ENCODE data around the gene KIF19.
"Not testable (repeated sequence)": the region's sequence is repeated elsewhere in the genome, so short reads cannot be mapped to it uniquely, and the experiment has no call there.

Gene KIF19

DNA sequence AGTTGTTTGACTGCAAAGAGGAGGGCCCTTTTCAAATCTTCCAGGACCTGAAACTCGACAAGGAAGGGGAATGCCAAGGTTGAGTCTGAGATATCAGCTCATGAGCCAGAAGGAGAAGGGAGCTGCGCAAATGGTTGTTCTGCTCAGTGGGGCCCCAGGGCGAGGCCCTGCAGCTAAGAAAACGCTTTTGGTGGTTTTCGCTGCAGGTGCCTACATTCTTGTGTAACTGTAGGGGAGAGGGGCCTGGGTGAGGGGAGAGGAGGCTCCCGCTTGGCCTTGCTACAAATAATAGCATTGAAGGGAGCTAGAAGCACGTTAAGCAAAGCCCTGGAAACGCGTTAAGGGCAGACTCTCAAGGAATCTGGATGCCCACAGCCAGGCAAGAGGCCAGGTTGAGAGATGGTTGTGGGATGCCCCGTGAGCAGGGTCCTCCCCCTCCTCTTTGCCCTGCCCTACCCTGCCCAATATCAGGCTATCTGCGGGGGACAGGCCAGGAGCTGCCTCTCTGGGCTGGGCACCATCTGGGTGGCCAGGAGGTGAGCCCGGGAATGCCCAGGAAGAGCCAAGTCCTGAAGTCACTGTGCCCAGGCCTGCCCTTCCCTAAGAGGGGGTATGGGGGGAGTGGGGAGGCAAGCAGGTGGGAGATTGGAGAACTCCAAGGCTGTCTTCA, 63.2 kb downstream of the KIF19 start:
- DNase-seq (ENCODE audit: low spot score) = no peak
- FAIRE-seq = no peak

DNA sequence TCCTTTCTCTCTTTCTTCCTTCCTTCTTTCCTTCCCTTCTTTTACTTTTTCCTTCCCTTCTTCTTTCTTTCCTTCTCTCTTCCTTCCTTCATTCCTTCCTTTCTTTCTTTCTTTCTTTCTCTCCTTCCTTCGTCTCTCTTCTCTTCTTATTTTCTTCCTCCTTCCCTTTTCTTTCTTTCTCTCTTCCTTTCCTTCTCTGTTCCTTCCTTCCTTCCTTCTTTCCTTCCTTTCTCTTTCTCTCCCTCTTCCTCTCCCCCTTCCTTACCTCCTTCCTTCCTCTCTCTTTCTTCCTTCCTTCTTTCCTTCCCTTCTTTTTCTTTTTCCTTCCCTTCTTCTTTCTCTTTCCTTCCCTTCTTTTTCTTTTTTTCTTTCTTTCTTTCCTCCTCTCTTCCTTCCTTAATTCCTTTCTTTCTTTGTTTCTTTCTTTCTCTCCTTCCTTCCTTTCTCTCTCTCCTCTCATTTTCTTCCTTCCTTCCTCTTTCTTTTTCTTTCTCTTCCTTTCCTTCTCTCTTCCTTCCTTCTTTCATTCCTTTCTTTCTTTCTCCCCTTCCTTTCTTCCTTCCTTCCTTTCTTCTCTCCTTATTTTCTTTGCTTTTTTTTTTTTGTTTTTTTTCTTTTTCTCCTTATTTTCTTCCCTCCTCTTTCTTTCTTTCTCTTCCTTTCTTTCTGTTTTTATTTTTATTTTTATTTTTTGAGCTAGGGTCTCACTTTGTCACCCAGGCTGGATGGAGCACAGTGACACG, 64.1 kb downstream of the KIF19 start:
- DNase-seq (ENCODE audit: low spot score) = no peak
- no peak for FAIRE-seq

DNA sequence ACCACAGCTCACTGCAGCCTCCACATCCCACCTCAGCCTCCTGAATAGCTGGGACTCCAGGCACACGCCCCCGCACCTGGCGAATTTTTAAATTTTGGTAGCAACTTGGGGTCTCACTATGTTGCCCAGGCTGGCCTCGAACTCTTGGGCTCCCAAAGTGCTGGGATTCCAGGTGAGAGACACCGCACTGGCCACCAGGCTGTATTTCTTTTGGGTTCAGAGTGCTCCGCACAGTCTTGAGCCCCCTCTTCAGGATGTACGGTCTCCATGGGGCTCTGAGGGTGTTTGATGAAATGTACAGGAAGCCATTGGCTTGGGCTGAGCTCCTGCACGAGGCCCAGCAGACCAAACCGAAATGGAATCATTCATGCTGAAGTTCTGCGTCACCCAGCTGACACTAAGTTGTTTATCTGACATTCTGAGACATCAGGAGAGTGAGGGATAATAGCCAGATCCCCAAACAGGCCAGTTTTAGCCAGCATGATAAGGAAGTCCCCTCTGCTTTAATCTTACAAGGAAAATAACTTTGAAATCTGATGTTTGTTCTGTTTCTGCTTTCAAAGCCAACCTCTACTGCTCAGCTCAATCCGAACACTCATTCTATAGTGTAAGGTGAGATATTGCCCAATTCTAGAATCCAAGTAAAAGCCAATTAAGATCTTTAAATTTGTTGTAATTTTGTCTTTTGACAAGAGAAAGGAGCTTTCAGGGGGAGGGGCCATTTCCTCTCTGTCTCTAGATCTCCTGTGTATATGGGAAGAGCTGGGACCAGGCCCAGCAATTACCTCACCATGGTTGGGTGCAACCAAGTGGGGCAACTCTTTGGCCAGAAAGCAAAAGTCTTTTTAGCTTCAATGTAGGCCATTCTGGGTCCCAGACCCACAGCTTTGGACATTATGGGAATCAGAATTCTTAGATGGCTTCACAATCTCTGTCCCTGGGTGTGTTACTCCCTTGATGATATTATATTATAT, 64.9 kb downstream of the KIF19 start:
- DNase-seq (ENCODE audit: low spot score) (no peak), FAIRE-seq (no peak)

DNA sequence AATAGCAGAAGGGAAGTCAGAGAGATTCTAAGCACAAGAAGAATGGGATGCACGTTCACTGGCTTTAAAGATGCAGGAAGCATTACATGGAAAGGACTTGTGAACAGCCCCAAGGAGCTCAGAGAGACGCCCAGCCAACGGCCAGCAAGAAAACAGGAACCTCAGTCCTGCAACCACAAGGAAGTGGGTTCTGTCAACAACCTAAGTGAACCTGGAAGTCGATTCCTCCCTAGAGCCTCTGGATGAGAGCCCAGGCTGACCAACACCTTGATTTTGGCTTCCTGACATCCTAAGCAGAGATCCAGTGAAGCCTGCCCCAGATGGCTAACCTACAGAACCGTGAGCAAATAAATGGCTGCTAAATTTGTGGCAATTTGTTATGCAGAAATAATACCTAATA, 65.7 kb downstream of the KIF19 start:
- FAIRE-seq (no peak), DNase-seq (ENCODE audit: low spot score) (no peak)

DNA sequence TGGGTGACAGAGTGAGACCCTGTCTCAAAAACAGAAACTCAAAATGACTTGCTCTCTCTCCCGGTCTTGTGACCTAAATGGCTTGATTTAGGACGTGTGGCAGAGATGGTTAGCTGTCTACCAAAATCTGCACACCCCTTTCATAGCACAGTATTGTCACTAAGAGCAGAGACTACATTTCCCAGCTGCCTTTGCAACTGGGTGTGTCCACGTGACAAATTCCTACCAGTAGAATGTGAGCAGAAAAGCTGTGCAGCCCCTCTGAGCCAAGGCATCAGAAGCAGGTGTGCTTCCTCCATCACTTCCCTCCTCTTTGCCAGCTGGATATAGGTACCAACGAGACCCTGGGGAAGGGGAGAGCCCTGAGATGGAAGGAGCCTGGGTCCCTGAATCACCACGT, 66.8 kb downstream of the KIF19 start:
- no peak for DNase-seq (ENCODE audit: low spot score)
- peak; percentile 67 for FAIRE-seq

DNA sequence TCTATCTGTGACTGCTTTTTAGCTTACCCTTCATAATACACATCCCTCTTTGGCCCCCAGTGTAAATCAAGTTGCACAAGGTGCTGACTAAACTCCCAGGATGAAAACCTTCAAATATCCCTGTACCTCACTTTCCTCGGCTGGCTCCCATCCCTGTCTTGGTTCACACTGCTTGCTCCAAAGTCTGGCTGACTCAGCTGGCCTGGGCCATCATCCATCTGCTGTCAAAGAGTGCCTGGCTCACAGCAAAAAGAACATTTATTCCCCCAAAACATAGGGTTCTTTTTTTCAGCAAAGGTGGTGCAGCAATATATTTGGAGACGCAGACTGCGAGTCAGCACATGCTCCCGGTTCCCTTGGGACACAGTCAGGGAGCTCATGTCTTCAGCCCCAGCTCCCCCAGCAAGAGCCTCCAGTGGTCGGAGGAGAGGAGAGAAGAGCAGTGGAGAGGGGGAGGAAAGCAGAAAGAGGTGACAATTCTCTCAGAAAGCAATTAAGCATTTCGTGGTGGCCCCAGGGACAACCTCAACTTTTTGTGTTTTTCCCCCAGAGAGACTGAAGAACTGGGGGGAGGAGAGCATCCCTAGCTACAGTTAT, 67.4 kb downstream of the KIF19 start:
- no peak for FAIRE-seq
- no peak for DNase-seq (ENCODE audit: low spot score)

DNA sequence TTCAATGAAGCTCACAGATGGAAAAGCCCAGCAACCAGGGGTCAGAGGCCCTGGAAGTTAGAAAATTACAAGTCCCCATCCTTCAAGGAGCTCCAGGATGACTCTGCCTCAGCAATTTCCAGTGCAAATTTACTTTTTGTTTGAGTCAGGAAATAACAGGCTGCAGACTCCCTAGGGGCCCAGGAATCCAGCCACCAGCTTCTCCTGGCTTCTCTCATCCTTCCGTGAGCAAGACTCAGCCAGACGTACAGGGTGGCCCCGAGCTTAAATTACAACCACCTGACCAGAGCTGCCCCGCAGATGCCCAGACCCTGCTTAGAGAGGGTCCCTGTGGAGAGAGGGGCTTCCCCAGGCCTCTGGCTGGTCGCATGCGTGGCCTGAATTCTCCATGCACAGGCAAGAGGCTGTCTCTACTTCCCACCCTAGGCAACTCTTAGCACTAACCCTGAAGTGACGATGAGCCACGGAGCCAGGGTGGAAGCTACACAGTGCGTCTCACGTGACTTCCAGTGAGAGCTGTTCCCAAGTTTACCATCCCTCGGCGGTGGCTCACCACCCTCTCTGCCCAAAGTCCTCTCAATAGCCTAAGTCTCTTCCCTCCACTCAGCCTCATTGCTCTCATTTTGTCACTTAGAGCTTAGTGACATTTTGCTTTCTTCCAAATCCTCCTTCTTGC, 68.4 kb downstream of the KIF19 start:
- FAIRE-seq = no peak

DNA sequence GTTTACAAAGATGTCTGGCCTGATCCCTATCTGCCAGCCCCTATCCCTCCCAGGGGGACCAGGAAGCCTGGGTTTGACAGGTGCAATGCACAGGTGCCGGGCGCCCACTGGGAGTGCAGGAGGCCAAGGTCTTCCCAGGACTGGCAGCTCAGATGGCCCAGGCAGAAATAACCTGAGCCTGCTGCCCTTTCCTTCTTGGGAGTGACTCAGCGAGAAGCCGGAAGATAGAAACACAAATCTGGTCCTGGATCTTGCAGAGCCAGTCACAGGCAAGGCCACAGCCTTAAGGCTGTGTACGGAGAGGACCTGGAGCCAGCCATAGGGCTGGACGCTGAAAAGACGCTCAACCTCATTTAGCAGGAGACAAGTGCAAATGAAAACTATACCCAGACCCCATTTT, 69.0 kb downstream of the KIF19 start:
- DNase-seq (ENCODE audit: low spot score) (no peak), FAIRE-seq (no peak)

More for the DNA sequence above, 68.4 kb downstream of the KIF19 start:
- no peak for DNase-seq (ENCODE audit: low spot score)

DNA sequence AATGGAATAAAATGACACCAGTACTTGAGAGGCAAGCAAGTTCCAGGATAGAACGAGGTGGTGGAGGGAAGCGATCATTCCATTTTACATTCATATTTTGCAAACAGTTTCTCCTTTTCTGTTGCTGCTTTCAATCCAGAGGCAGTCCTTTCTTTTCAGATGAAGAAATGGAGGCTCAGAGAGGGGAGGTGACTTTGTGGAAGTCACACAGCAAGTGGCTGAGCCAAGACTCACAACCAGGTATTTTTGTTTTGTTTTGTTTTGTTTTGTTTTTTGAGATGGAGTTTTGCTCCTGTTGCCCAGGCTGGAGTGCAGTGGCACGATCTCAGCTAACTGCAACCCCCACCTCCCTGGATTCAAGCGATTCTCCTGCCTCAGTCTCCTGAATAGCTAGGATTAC, 70.5 kb downstream of the KIF19 start:
- FAIRE-seq (no peak), DNase-seq (ENCODE audit: low spot score) (no peak)

DNA sequence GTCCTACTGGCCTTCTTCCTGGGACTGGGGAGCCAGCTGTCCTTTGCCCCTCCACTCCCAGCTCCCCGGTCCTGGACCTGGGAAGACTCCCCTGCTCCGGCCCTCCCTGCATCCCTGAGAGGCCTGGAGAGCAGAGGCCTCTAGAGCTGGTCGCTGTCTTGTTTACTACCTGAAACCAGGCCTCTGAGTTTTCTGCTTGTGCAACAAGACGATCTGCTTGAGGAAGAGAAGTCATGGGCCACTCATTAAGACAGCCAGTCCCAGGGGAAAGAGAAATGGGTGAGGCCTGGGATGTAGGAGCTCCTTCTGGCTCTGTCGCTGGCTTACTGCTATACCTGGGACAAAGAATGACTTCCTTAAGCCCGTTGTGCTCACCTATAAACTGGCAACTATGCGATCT, 76.0 kb downstream of the KIF19 start:
- no peak for FAIRE-seq
- DNase-seq (ENCODE audit: low spot score) = no peak

DNA sequence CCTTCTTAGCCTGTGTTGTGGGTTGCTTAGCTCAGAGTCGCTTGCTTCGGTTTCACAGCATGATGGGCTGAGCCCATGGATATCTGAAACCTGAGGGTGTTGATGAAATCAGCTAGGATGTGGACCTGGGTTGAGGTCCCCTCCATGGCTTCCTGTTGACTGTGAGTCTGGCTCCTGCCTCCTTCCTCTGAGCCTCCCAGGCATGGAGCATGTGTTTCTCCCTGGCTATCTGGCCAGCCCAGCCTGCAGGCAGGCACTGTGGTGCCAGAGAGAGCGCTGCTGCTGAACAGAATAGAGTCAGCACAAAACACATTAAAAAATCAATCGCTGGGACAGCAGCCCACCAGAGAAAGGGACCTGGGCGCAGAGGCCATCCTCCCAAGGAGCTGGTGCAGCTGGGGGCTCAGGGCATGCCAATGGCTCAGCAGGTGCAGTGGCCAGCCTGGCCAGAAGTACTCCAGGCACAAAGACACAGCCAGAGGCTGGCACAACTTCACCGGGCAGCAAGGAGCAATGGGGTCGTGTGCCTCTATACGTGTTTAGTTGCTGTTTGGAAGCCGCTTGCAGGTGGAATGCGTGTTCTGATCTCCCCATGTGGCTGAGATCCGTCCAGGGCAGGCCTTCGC, 77.6 kb downstream of the KIF19 start:
- DNase-seq (ENCODE audit: low spot score) (no peak), FAIRE-seq (no peak)

DNA sequence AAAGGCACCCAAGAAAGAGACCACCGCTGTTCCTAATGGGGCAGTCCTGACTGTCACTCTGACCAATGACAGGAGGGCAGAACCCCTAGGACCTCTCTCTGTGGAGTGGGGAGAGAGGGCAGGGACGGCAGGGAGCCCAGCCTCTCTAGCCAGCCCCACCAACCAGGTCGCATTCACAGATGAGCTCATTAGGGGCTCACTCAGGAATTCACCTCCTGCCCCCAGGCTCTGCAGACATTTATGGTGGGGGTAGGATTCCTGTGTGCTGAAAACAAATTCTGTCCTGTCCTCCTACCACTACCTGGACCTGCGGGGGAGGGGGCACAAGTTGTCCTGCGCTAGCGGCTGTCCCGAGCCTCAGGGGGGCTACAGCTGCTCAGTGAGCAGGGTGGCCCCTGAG, 78.2 kb downstream of the KIF19 start:
- DNase-seq (ENCODE audit: low spot score) (no peak), FAIRE-seq (no peak)

DNA sequence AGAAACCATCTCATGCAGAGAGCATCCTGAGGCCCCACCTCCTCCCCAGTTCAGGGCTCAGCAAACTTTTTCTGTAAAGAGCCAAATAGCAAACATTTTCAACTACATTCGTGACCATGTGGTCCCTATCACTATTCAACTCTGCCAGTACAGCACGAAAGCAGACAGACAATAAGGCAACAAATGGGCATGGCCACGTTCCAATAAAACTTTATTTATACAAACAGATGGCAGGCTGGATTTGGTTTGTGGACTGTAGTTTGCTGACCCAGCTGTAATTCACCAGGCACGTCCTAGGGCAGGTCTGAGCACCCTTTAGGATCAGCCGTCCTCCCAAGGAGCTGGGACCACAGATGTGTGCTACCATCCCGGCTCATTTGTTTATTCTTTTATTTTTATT, 78.8 kb downstream of the KIF19 start:
- no peak for FAIRE-seq
- DNase-seq (ENCODE audit: low spot score) = no peak

DNA sequence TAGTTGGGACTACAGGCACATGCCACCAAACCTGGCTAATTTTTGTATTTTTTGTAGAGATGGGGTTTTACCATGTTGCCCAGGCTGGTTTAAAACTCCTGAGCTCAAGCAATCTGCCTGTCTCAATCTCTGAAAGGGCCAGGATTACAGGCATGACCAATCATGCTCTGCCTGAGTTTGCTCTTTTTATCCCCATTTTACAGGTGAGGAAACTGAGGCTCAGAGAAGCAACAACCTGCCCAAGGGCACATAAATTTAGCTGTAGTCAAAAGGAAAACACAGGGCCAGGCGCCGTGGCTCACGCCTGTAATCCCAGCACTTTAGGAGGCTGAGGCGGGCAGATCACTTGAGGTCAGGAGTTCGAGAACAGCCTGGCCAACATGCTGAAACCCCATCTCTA, 79.3 kb downstream of the KIF19 start:
- not testable (repeated sequence) for FAIRE-seq

More for the DNA sequence above, 79.3 kb downstream of the KIF19 start:
- not testable (repeated sequence) for DNase-seq (ENCODE audit: low spot score)
